ENCODE data around the gene ESD. TPM values are rescaled to one million over a fixed set of nuclear protein-coding genes. Genes with fewer than 3 reads are reported as not detected.

ESD gene
- total and polyA plus RNA-seq, 2 of the 13 experiments (the other 11 are each of a cell fraction or from before 2014, with no cell fraction given) = 118 to 147 TPM

GRCh38 chr13:46796515-46797474 is at the start of gene ESD (continued):
- TF ChIP-seq HBP1 (CRISPR knock-in tag; IDR thresholded peaks at IDR 0.05; ENCODE audit: low read depth) (peak; percentile 93), CEBPG (CRISPR knock-in tag; IDR thresholded peaks at IDR 0.05) (no peak), KLF11 (CRISPR knock-in tag; IDR thresholded peaks at IDR 0.05) (no peak; the same call in 1 of the 2 replicates), ZNF296 (CRISPR knock-in tag; conservative IDR thresholded peaks at IDR 0.05) (no peak), ZKSCAN1 (IDR thresholded peaks at IDR 0.05; ENCODE audit: low read length) (no peak), ARID2 (CRISPR knock-in tag; IDR thresholded peaks at IDR 0.05; ENCODE audit: borderline replicate concordance) (no peak), ELF1 (CRISPR knock-in tag; IDR thresholded peaks at IDR 0.05) (no peak), GABPA (IDR thresholded peaks at IDR 0.05; ENCODE audit: low read depth, low read length) (no peak), GABPA (CRISPR knock-in tag; IDR thresholded peaks at IDR 0.05; ENCODE audit: low read depth) (no peak), POGZ (CRISPR knock-in tag; IDR thresholded peaks at IDR 0.05) (peak; percentile 79), BHLHE40 (IDR thresholded peaks at IDR 0.05; ENCODE audit: low read length) (peak; percentile 52; the same call in 1 of the 2 replicates), JUN (CRISPR knock-in tag; IDR thresholded peaks at IDR 0.05) (no peak; the same call in 1 of the 2 replicates), TFDP1 (CRISPR knock-in tag; IDR thresholded peaks at IDR 0.05; ENCODE audit: borderline replicate concordance) (peak; percentile 89), EED (CRISPR knock-in tag; IDR thresholded peaks at IDR 0.05) (no peak), MAZ (IDR thresholded peaks at IDR 0.05; ENCODE audit: borderline replicate concordance, low read depth, low read length) (peak; percentile 78), MAZ (CRISPR knock-in tag; IDR thresholded peaks at IDR 0.05; ENCODE audit: low read depth) (no peak; the same call in none of the 2 replicates), ATM (IDR thresholded peaks at IDR 0.05; ENCODE audit: borderline replicate concordance) (no peak), RXRA (CRISPR knock-in tag; IDR thresholded peaks at IDR 0.05) (0 out of 2 replicates have a peak, but pooled peaks have one; percentile 12), MYNN (CRISPR knock-in tag; IDR thresholded peaks at IDR 0.05; ENCODE audit: low read depth) (no peak)
- TF ChIP-seq, protein P1, sequence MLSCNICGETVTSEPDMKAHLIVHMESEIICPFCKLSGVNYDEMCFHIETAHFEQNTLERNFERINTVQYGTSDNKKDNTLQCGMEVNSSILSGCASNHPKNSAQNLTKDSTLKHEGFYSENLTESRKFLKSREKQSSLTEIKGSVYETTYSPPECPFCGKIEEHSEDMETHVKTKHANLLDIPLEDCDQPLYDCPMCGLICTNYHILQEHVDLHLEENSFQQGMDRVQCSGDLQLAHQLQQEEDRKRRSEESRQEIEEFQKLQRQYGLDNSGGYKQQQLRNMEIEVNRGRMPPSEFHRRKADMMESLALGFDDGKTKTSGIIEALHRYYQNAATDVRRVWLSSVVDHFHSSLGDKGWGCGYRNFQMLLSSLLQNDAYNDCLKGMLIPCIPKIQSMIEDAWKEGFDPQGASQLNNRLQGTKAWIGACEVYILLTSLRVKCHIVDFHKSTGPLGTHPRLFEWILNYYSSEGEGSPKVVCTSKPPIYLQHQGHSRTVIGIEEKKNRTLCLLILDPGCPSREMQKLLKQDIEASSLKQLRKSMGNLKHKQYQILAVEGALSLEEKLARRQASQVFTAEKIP (CRISPR knock-in tag; IDR thresholded peaks at IDR 0.05; ENCODE audit: borderline replicate concordance) = no peak
- TF ChIP-seq, protein P2, sequence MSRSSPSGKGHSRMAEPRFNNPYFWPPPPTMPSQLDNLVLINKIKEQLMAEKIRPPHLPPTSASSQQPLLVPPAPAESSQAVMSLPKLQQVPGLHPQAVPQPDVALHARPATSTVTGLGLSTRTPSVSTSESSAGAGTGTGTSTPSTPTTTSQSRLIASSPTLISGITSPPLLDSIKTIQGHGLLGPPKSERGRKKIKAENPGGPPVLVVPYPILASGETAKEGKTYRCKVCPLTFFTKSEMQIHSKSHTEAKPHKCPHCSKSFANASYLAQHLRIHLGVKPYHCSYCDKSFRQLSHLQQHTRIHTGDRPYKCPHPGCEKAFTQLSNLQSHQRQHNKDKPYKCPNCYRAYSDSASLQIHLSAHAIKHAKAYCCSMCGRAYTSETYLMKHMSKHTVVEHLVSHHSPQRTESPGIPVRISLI (CRISPR knock-in tag; IDR thresholded peaks at IDR 0.05; ENCODE audit: borderline replicate concordance) = no peak
- TF ChIP-seq, protein P3, sequence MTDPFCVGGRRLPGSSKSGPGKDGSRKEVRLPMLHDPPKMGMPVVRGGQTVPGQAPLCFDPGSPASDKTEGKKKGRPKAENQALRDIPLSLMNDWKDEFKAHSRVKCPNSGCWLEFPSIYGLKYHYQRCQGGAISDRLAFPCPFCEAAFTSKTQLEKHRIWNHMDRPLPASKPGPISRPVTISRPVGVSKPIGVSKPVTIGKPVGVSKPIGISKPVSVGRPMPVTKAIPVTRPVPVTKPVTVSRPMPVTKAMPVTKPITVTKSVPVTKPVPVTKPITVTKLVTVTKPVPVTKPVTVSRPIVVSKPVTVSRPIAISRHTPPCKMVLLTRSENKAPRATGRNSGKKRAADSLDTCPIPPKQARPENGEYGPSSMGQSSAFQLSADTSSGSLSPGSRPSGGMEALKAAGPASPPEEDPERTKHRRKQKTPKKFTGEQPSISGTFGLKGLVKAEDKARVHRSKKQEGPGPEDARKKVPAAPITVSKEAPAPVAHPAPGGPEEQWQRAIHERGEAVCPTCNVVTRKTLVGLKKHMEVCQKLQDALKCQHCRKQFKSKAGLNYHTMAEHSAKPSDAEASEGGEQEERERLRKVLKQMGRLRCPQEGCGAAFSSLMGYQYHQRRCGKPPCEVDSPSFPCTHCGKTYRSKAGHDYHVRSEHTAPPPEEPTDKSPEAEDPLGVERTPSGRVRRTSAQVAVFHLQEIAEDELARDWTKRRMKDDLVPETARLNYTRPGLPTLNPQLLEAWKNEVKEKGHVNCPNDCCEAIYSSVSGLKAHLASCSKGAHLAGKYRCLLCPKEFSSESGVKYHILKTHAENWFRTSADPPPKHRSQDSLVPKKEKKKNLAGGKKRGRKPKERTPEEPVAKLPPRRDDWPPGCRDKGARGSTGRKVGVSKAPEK (CRISPR knock-in tag; IDR thresholded peaks at IDR 0.05; ENCODE audit: borderline replicate concordance) = peak; percentile 84; the same call in 1 of the 2 replicates
